H1 (cell line): ENCODE data around the gene MRPL34.

ENCODE experiments used
- ATF3 ChIP-seq: IDR thresholded peaks from 2 replicates; pipeline ENCODE4 v1.6.1; 2011; ENCODE audit warnings: low read depth, mild to moderate bottlenecking, low read length; ENCODE audit not compliant: insufficient read depth
- CTCF ChIP-seq, 3 experiments: IDR thresholded peaks; 1 replicate in 2 of 3; 2 replicates in 1 of 3; pipeline versions ENCODE4 v1.5.1 to v1.6.1; 2011; ENCODE audit warnings: low read length in 3 of 3, mild to moderate bottlenecking in 3 of 3, inconsistent platforms in 2 of 3, low read depth in 1 of 3, moderate library complexity in 1 of 3; ENCODE audit not compliant: insufficient read depth in 1 of 3; ENCODE audit errors: control extremely low read depth in 1 of 3
- E2F6 ChIP-seq: IDR thresholded peaks from 2 replicates; pipeline ENCODE4 v1.6.1; 2012; ENCODE audit warnings: inconsistent platforms
- GABPA ChIP-seq: IDR thresholded peaks from 2 replicates; pipeline ENCODE4 v1.6.1; 2011; ENCODE audit warnings: mild to moderate bottlenecking, low read length, moderate library complexity, borderline replicate concordance; ENCODE audit not compliant: insufficient read depth
- MAX ChIP-seq: IDR thresholded peaks from 2 replicates; pipeline ENCODE4 v1.6.1; 2012; ENCODE audit warnings: inconsistent platforms
- NRF1 ChIP-seq: IDR thresholded peaks from 2 replicates; pipeline ENCODE4 v1.6.1; 2011; ENCODE audit warnings: mild to moderate bottlenecking, low read depth, low read length, improper control_type of control experiment
- POLR2A ChIP-seq, 2 experiments: IDR thresholded peaks; 1 replicate in 1 of 2; 2 replicates in 1 of 2; pipeline ENCODE4 v1.6.1; 2011; ENCODE audit warnings: low read depth in 2 of 2, low read length in 2 of 2, mild to moderate bottlenecking in 2 of 2; ENCODE audit errors: control extremely low read depth in 1 of 2
- POLR2AphosphoS5 ChIP-seq: IDR thresholded peaks from 2 replicates; pipeline ENCODE4 v1.6.1; 2011; ENCODE audit warnings: low read depth, low read length
- SUZ12 ChIP-seq: fragments of 200-600 bp; sonication (generic); IDR thresholded peaks from 2 replicates; pipeline ENCODE4 v1.6.1; 2012; ENCODE audit warnings: mild to moderate bottlenecking, inconsistent platforms, low read length, moderate library complexity, mixed read lengths

GRCh38 chr19:17300992-17301619, 4.6 kb upstream of the MRPL34 start:
- no peak for TF ChIP-seq POLR2AphosphoS5
- no peak for TF ChIP-seq ATF3
- TF ChIP-seq GABPA: no peak
- TF ChIP-seq CTCF (IDR thresholded peaks at IDR 0.05; ENCODE audit: control extremely low read depth in 1 of 3, insufficient read depth in 1 of 3, low read depth in 1 of 3, low read length in 3 of 3): no peak
- no peak for TF ChIP-seq E2F6
- no peak for TF ChIP-seq NRF1
- TF ChIP-seq SUZ12: no peak
- TF ChIP-seq MAX: no peak
- TF ChIP-seq POLR2A (IDR thresholded peaks at IDR 0.05; ENCODE audit: control extremely low read depth in 1 of 2, low read depth in 2 of 2, low read length in 2 of 2): no peak
